C1 segment of cervical spinal cord (tissue), 14 donors: Measurements from ENCODE around the gene CLCN2.

ENCODE experiments used
- DNase-seq, 14 donors: peaks; one replicate each; lab custom pipeline; 2025; lab: John Stamatoyannopoulos, UW

CLCN2 gene

GRCh38 chr3:184345317-184346144 is 15.9 kb downstream of the CLCN2 start:
- peak in 13 of 14 donors; percentile 29 to 94 (median 83) for DNase-seq

GRCh38 chr3:184344579-184345316 is 16.7 kb downstream of the CLCN2 start:
- peak in 9 of 14 donors; percentile 15 to 78 (median 36) for DNase-seq

GRCh38 chr3:184343200-184343876 is 18.1 kb downstream of the CLCN2 start:
- DNase-seq, result no peak

GRCh38 chr3:184341925-184342324 is 19.5 kb downstream of the CLCN2 start:
- peak in 1 of 14 donors; percentile 17 for DNase-seq

GRCh38 chr3:184339451-184340135 is 21.8 kb downstream of the CLCN2 start:
- peak in 1 of 14 donors; percentile 37 for DNase-seq

- DNase-seq, result peak in 1 of 14 donors; percentile 50
These were observed 22.4 kb downstream of the CLCN2 start for GRCh38 chr3:184339001-184339400.

- DNase-seq, result peak; percentile 17 to 87 (median 70)
These were observed 22.9 kb downstream of the CLCN2 start for GRCh38 chr3:184338511-184338945.

GRCh38 chr3:184337981-184338380 is 23.4 kb downstream of the CLCN2 start:
- DNase-seq, result peak in 2 of 14 donors; percentile 37 to 59

GRCh38 chr3:184337399-184337714 is 24.0 kb downstream of the CLCN2 start, which contains the start of gene FAM131A:
Gene FAM131A, plus strand, starts transcription at chr3:184337600. Its CDS starts 31 bp downstream, at chr3:184337631.
- peak in 11 of 14 donors; percentile 21 to 88 (median 62) for DNase-seq

GRCh38 chr3:184336547-184337398 is 24.6 kb downstream of the CLCN2 start:
- DNase-seq, result peak in 12 of 14 donors; percentile 7 to 86 (median 63)

GRCh38 chr3:184335661-184336546 is 25.5 kb downstream of the CLCN2 start:
- peak in 13 of 14 donors; percentile 28 to 87 (median 80) for DNase-seq

GRCh38 chr3:184335291-184335660 is 26.1 kb downstream of the CLCN2 start:
- DNase-seq, result peak in 1 of 14 donors; percentile 62

- DNase-seq, result peak in 1 of 14 donors; percentile 25
These were observed 26.8 kb downstream of the CLCN2 start for GRCh38 chr3:184334470-184335158.

GRCh38 chr3:184333700-184334099 is 27.7 kb downstream of the CLCN2 start:
- DNase-seq, result no peak

GRCh38 chr3:184333190-184333589 is 28.2 kb downstream of the CLCN2 start:
- no peak for DNase-seq

- no peak for DNase-seq
These were observed 28.9 kb downstream of the CLCN2 start for GRCh38 chr3:184332370-184333090.

GRCh38 chr3:184328516-184328915 is 32.9 kb downstream of the CLCN2 start:
- no peak for DNase-seq

GRCh38 chr3:184327171-184327570 is 34.2 kb downstream of the CLCN2 start:
- DNase-seq, result no peak
